Gastroesophageal sphincter (tissue), 4 donors: Measurements from ENCODE around the gene HERPUD1. TPM values are rescaled to one million over a fixed set of nuclear protein-coding genes. Genes with fewer than 3 reads are reported as not detected.

ENCODE experiments used
- ATAC-seq: fragments of 150-250 bp; one replicate; pipeline ENCODE4 v1.9.1; 2016; ENCODE audit warnings: mild to moderate bottlenecking, moderate library complexity
- H3K27ac ChIP-seq, 4 donors: fragments of 200-600 bp; sonication (generic) in 3 of 4; 1 replicate in 3 of 4; 2 replicates in 1 of 4; pipeline ENCODE4 v1.5.1; 2016 to 2019
- H3K27me3 ChIP-seq: fragments of 200-600 bp; sonication (generic); one replicate; pipeline ENCODE4 v1.5.1; 2019
- H3K36me3 ChIP-seq, 2 donors: fragments of 200-600 bp; sonication (generic); one replicate each; pipeline ENCODE4 v1.5.1; 2019; ENCODE audit warnings: control low read depth in 1 of 2
- H3K4me1 ChIP-seq, 3 donors: fragments of 200-600 bp; sonication (generic); 1 replicate in 2 of 3; 2 replicates in 1 of 3; pipeline ENCODE4 v1.5.1; 2016 to 2019; ENCODE audit warnings: control low read depth in 2 of 3
- H3K4me3 ChIP-seq, 2 donors: fragments of 200-600 bp; sonication (generic); one replicate each; pipeline ENCODE4 v1.5.1; 2019; ENCODE audit warnings: mild to moderate bottlenecking in 1 of 2, moderate library complexity in 1 of 2
- H3K9me3 ChIP-seq, 3 donors: fragments of 200-600 bp; sonication (generic); one replicate each; pipeline ENCODE4 v1.5.1; 2017 to 2019; ENCODE audit warnings: control low read depth in 2 of 3
- CTCF ChIP-seq, 4 experiments: fragments of 200-600 bp in 2 of 4; fragments of 450-650 bp in 2 of 4; sonication (generic) in 1 of 4; IDR thresholded peaks; one replicate each; pipeline ENCODE4 v1.5.1; 2017 to 2019; ENCODE audit warnings: antibody characterized with exemption in 4 of 4, mild to moderate bottlenecking in 2 of 4, moderate library complexity in 2 of 4
- EP300 ChIP-seq: sonication (generic); formaldehyde crosslinking; IDR thresholded peaks from one replicate; pipeline ENCODE4 v1.6.1; 2017; ENCODE audit warnings: antibody characterized with exemption, mild to moderate bottlenecking
- POLR2A ChIP-seq, 2 donors: fragments of 450-650 bp; IDR thresholded peaks; one replicate each; pipeline ENCODE4 v1.6.1; 2017; ENCODE audit warnings: antibody characterized with exemption in 2 of 2, mild to moderate bottlenecking in 2 of 2, moderate library complexity in 1 of 2
- POLR2AphosphoS5 ChIP-seq: sonication (generic); formaldehyde crosslinking; IDR thresholded peaks from one replicate; pipeline ENCODE4 v1.6.1; 2017; ENCODE audit warnings: antibody characterized with exemption
- WGBS, 2 donors: methylation state at CpG; one replicate each; pipeline ENCODE4 v1.1.5; 2018; ENCODE audit warnings: low coverage in 1 of 2; 5-methylcytosine and 5-hydroxymethylcytosine counted together
- total RNA-seq, 4 donors: library from RNA; depleted of rRNA; stranded (reverse); fragments of >200 nt; gene quantifications; one replicate each; pipeline ENCODE4 v1.1.0, GENCODE V29; 2016

Gene HERPUD1
- total RNA-seq, 4 donors from 2014 or later = 41.2 to 87.5 (median 79.1) TPM

DNA sequence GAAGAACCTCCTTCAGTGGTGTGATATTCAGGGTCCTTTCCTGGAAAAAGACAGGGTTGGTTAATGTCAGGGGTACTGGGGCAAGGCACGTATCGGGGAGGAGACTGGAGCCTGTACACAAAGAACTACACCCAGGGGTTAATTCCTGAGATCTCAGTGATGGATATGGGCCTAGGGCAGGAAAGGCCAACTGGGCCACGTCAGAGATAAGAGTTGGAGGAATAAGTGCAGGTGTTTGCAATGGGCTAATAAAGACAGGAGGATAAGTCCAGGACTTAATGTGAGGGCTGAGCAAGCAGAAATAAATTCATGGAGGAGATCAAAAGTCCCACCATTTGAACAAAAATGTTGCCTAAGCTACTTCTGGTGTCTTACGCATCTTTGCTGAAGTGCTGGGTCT lies 10.4 kb upstream of the HERPUD1 start:
- H3K27me3 ChIP-seq = no peaks in the 10 kb centered on the region
- H3K36me3 ChIP-seq = no peaks in the 10 kb centered on the region
- ATAC-seq = no peak
- H3K4me1 ChIP-seq = no peaks in the 10 kb centered on the region
- no peak overlapping the region for H3K27ac ChIP-seq
- WGBS, 2 donors = 71 to 73% methylated on average over 2 to 4 of the region's 4 CpGs
- no peak for TF ChIP-seq POLR2A (IDR thresholded peaks at IDR 0.05)
- H3K9me3 ChIP-seq = no peaks in the 10 kb centered on the region
- no peak overlapping the region for H3K4me3 ChIP-seq

- Histone ChIP-seq H3K4me1 (no peaks in the 10 kb centered on the region), H3K27me3 (no peaks in the 10 kb centered on the region), H3K36me3 (no peaks in the 10 kb centered on the region), H3K27ac (no peak overlapping the region), H3K9me3 (no peaks in the 10 kb centered on the region), H3K4me3 (no peak overlapping the region)
- no peak for TF ChIP-seq CTCF (IDR thresholded peaks at IDR 0.05)
- no peak for TF ChIP-seq POLR2A (IDR thresholded peaks at IDR 0.05)
- no peak for TF ChIP-seq POLR2AphosphoS5
- TF ChIP-seq EP300 = no peak
- 87 to 89% methylated on average over 6 to 8 of the region's 9 CpGs for WGBS, 2 donors
- no peak for ATAC-seq
Observed at GRCh38 chr16:56923481-56924091, 8.4 kb upstream of the HERPUD1 start.

GRCh38 chr16:56927471-56927870 lies 4.5 kb upstream of the HERPUD1 start:
- 50 to 71% methylated on average over 2 of the region's 2 CpGs for WGBS, 2 donors

DNA sequence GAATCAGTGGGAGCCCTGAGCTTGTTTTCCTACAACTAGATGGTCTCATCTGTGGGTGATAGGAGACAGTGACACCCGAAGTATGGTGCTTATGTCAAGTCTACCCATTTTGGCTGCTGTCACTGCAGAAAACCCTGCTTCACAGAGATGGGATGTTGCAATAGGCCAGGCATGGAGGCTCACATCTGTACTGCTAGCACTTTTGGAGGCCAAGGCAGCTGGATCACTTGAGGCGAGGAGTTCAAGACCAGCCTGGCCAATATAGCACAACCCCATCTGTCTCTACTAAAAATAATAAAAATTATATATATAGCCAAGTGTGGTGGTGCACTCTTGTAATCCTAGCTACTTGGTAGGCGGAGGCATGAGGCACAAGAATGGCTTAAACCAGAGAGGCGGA lies 2.3 kb upstream of the HERPUD1 start:
- Histone ChIP-seq H3K4me3 (no peak overlapping the region), H3K27me3 (no peaks in the 10 kb centered on the region), H3K36me3 (no peaks in the 10 kb centered on the region), H3K9me3 (no peaks in the 10 kb centered on the region), H3K4me1 (peaks cover 0 to 27% (median 13%) of the 10 kb centered on the region in 3 donors), H3K27ac (no peak overlapping the region)
- no peak for ATAC-seq
- TF ChIP-seq CTCF (IDR thresholded peaks at IDR 0.05) (no peak), EP300 (no peak), POLR2AphosphoS5 (no peak), POLR2A (IDR thresholded peaks at IDR 0.05) (no peak)
- 91 to 100% methylated on average over 3 to 4 of the region's 4 CpGs for WGBS, 2 donors

More at GRCh38 chr16:56927471-56927870, 4.5 kb upstream of the HERPUD1 start:
- ATAC-seq = no peak
- TF ChIP-seq POLR2A (IDR thresholded peaks at IDR 0.05) (no peak), CTCF (IDR thresholded peaks at IDR 0.05) (no peak), POLR2AphosphoS5 (no peak), EP300 (no peak)
- Histone ChIP-seq H3K36me3 (no peaks in the 10 kb centered on the region), H3K27ac (no peak overlapping the region), H3K9me3 (no peaks in the 10 kb centered on the region), H3K4me3 (no peak overlapping the region), H3K27me3 (no peaks in the 10 kb centered on the region), H3K4me1 (peaks cover 0 to 12% (median 5%) of the 10 kb centered on the region in 3 donors)

- Histone ChIP-seq H3K9me3 (no peaks in the 10 kb centered on the region), H3K4me1 (peaks cover 5 to 37% (median 20%) of the 10 kb centered on the region in 3 donors), H3K4me3 (no peak overlapping the region), H3K27me3 (no peaks in the 10 kb centered on the region), H3K27ac (peak overlapping the region in 3 of 4 donors; percentile 99 to 100 (median 99)), H3K36me3 (peaks cover 0 to 7% of the 10 kb centered on the region in 2 donors)
- WGBS, 2 donors = 69 to 88% methylated on average over 2 to 7 of the region's 15 CpGs
- TF ChIP-seq EP300 (no peak), POLR2AphosphoS5 (no peak), POLR2A (IDR thresholded peaks at IDR 0.05) (no peak), CTCF (IDR thresholded peaks at IDR 0.05) (no peak)
- no peak for ATAC-seq
Observed at GRCh38 chr16:56930486-56931270, 1.3 kb upstream of the HERPUD1 start.
